SK-N-MC (cell line): ENCODE data around the gene ATP8B3.

Experiments
- DNase-seq: peaks from one replicate; pipeline ENCODE4 v3.0.0-alpha.2; 2011; ENCODE audit warnings: low read depth, low spot score
- H3K27ac ChIP-seq: fragments of 200-600 bp; sonication (generic); 2 replicates; pipeline ENCODE4 v1.5.1; 2016; ENCODE audit warnings: mixed run types
- H3K36me3 ChIP-seq: fragments of 200-600 bp; sonication (generic); 2 replicates; pipeline ENCODE4 v1.6.1; 2017; ENCODE audit warnings: antibody characterized with exemption, low read length, mixed read lengths; ENCODE audit not compliant: insufficient read depth
- H3K4me3 ChIP-seq: fragments of 200-600 bp; sonication (generic); 2 replicates; pipeline ENCODE4 v1.5.1; 2016
- H3K9ac ChIP-seq: fragments of 200-600 bp; sonication (generic); 2 replicates; pipeline ENCODE4 v1.8.0; 2017; ENCODE audit warnings: mixed run types, mixed read lengths; ENCODE audit not compliant: insufficient read length
- H3K9me3 ChIP-seq: fragments of 200-600 bp; sonication (generic); 2 replicates; pipeline ENCODE4 v1.6.1; 2017; ENCODE audit warnings: low read depth, mild to moderate bottlenecking, antibody characterized with exemption, low read length, moderate library complexity, mixed read lengths
- EZH2 ChIP-seq: fragments of 200-600 bp; sonication (generic); IDR thresholded peaks from one replicate; pipeline ENCODE4 v1.6.1; 2017; ENCODE audit warnings: antibody characterized with exemption
- FOXP2 ChIP-seq: optimal IDR thresholded peaks from 2 replicates; pipeline ENCODE3; 2011; ENCODE audit warnings: mild to moderate bottlenecking, moderate library complexity; ENCODE audit not compliant: insufficient read depth; ENCODE audit errors: extremely low read length, control extremely low read depth
- POLR2AphosphoS5 ChIP-seq: IDR thresholded peaks from 2 replicates; pipeline ENCODE4 v1.6.1; 2012; ENCODE audit warnings: mild to moderate bottlenecking, low read depth, low read length, borderline replicate concordance

ATP8B3 gene

DNA sequence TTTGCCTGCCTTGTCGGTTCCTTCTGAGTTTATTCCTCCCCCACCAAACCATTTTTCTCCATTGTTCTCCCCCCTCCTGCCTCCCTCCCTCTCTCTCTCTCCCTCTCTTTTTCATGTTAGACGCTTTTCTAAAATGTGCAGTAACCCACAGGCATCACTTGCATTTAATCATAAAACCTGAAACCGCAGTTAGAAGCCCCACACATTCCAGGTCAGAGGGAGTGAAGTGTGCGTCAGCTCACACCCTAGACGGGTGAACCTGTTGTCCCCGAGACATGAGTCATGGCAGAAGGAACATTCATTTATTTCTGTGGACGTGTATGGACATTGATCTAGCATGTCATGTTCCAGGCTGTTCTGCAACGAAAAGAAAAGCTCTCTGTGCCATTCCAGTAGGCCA lies 38.9 kb downstream of the ATP8B3 start:
- H3K36me3 ChIP-seq = no peaks in the 10 kb centered on the region
- peaks cover 8% of the 10 kb centered on the region for H3K9me3 ChIP-seq
- TF ChIP-seq POLR2AphosphoS5 (no peak), EZH2 (no peak), FOXP2 (no peak)
- no peak for DNase-seq
- no peak overlapping the region for H3K27ac ChIP-seq
- no peak overlapping the region for H3K4me3 ChIP-seq
- H3K9ac ChIP-seq = no peak overlapping the region

DNA sequence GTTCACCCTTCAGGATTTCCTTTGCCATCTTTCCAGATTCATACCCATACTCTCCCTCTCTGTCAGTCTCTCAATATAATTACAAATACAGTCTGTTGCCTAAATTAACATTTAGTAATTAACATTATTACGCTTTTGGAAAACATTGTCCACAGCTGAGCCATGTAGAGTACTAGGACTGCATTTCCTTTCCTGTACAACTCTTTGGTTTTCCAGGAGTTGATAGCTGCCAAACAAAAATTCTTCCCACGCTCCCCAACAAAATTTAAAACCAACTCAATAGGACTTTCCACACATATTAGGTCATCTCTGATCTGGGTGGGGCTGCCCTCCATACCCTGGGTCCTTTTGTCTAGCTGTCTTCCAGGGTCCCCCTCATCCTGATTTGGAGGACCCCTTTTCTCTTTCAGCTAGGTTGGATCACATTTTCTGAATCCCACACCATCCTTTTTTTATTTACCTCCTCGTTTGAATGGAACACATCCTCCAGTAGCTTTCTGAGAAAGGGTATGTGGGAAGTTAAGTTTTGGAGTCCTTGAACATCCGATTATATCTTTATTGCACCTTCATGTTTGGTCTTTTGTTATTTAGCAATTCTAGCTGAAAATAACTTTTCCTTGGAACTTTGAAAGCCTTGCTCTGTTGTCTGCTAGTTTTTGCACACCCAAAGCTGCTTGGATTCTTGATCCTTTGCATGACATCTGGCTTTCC lies 41.1 kb downstream of the ATP8B3 start:
- Histone ChIP-seq H3K9me3 (peaks cover 8% of the 10 kb centered on the region), H3K9ac (no peak overlapping the region), H3K4me3 (no peak overlapping the region), H3K36me3 (no peaks in the 10 kb centered on the region), H3K27ac (no peak overlapping the region)
- no peak for DNase-seq
- TF ChIP-seq EZH2 (no peak), FOXP2 (no peak), POLR2AphosphoS5 (no peak)

DNA sequence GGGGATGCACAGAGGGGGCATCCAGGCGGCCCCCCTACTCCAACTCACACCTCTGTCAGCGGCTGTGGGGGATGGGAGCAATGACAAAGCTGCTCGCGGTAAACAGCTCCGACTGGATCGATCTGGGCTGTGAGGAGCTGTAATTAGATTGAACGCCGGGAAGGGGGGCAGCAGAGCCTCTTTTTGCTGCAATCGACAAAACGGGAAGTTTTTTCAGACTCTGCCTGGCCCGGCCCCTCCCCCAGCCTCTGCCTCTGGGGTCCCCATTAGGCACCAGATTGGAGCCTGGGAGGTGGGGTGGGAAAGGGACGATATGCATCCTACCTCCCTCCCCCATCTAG lies 42.5 kb downstream of the ATP8B3 start:
- Histone ChIP-seq H3K36me3 (no peaks in the 10 kb centered on the region), H3K4me3 (no peak overlapping the region), H3K27ac (no peak overlapping the region), H3K9ac (no peak overlapping the region), H3K9me3 (peaks cover 8% of the 10 kb centered on the region)
- DNase-seq = no peak
- TF ChIP-seq EZH2 (no peak), FOXP2 (no peak), POLR2AphosphoS5 (no peak)

DNA sequence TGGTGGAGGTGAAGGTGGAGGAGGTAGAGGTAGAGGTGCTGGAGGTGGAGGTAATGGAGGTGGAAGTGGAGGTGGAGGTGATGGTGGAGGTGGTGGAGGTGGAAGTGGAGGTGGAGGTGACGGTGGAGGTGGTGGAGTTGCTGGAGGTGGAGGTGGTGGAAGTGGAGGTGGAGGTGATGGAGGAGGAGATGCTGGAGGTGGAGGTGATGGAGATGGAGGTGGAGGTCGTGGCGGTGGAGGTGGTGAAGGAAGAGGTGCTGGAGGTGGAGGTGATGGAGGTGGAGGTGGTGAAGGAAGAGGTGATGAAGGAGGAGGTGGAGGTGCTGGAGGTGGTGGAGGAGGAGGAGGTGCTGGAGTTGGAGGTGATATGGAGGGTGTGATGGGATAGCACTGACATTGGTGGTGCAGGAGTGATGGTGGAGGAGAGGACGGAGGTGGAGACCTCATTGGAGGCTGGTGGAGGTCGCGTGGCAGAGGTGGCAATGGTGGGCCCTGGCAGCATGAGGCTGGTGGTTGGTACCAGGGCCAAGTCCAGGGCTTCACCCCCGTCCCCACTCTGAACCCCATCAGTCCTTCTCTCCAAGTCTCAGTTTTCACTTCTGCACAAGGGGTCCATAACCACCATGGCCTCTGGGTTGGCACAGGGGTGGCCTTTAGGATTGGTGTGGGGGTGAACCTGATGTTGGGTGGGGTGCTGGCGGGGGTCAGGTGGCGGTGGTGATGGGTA lies 43.0 kb downstream of the ATP8B3 start:
- H3K9ac ChIP-seq = no peak overlapping the region
- no peak overlapping the region for H3K27ac ChIP-seq
- no peaks in the 10 kb centered on the region for H3K36me3 ChIP-seq
- peaks cover 8% of the 10 kb centered on the region for H3K9me3 ChIP-seq
- no peak overlapping the region for H3K4me3 ChIP-seq
- DNase-seq = no peak
- TF ChIP-seq FOXP2 (no peak), EZH2 (no peak), POLR2AphosphoS5 (no peak)

DNA sequence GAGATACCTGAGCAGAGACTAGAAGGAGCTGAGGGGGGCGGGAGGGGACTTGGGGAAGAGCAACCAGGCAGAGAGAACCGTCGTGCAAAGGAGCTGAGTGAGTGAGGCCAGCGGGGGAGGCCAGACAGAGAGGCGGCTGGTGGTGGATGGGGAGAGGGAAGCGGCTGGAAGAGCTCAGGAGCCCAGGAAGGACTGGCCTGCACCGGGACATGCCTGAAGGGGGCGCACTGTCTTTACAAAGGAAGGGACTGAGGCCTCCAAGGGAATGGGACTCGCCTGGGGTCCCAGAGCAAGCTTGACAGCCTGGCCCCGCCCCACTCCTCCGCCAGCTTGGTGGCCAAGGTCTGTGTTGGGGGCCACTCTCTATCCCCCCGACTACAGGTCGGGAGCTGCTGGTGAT lies 43.8 kb downstream of the ATP8B3 start:
- no peak for DNase-seq
- Histone ChIP-seq H3K9ac (no peak overlapping the region), H3K27ac (no peak overlapping the region), H3K36me3 (no peaks in the 10 kb centered on the region), H3K4me3 (no peak overlapping the region), H3K9me3 (peaks cover 8% of the 10 kb centered on the region)
- TF ChIP-seq POLR2AphosphoS5 (no peak), EZH2 (no peak)

DNA sequence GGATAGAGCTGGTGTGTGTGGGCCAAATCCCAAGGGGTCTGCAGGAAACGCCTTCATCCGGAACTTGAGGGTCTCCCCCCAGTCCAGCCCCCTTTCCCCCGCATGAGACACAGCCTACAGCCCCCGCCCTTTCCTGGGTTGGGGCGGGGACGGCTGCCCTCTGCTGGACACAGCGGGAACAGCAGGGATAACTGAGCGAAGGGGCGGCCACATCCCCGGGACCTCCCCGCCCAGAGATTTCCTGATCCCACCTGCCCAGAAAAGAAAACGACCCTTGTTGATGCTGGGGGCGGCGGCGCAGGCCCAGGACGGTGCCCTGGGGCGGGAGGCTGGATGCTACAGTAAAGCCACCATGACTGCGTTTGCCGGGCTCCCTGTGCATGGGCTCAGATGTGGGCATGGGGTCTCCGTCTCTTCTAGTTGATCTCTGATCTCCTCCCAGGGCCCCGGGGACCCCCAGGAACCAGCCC lies 44.6 kb downstream of the ATP8B3 start:
- H3K4me3 ChIP-seq = no peak overlapping the region
- TF ChIP-seq FOXP2 (no peak), POLR2AphosphoS5 (no peak), EZH2 (no peak)
- H3K9me3 ChIP-seq = peaks cover 8% of the 10 kb centered on the region
- no peak overlapping the region for H3K27ac ChIP-seq
- H3K9ac ChIP-seq = no peak overlapping the region
- H3K36me3 ChIP-seq = no peaks in the 10 kb centered on the region
- DNase-seq = no peak

DNA sequence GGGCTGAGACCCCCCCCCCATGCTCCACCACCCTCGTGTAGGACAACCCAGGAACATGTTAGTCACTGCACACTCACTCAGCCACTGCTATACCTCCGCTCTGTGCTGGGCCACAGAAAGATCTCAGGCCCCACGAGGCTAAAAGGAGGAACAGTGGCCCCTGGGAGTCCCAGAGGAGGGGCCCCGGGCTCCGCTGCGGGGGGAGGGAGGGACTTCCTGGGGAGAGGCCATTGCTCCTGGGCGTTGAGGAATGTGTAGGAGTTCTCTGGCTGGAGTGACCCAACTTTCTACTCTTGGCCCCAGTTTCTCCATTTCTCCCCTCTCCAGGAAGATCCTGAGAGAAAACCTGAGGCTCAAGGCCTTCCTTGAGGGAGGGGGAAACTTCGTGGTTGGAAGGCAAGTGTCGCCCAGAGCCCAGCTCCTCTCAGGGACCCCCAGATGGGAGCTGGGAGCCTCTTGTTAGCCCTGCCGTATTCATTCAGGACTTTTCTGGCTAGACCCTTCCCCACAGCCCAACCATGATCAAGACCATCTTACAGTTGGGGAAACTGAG lies 45.2 kb downstream of the ATP8B3 start:
- Histone ChIP-seq H3K9me3 (peaks cover 8% of the 10 kb centered on the region), H3K9ac (no peak overlapping the region), H3K4me3 (no peak overlapping the region), H3K27ac (no peak overlapping the region), H3K36me3 (no peaks in the 10 kb centered on the region)
- DNase-seq = no peak
- no peak for TF ChIP-seq POLR2AphosphoS5
- no peak for TF ChIP-seq FOXP2
- no peak for TF ChIP-seq EZH2

DNA sequence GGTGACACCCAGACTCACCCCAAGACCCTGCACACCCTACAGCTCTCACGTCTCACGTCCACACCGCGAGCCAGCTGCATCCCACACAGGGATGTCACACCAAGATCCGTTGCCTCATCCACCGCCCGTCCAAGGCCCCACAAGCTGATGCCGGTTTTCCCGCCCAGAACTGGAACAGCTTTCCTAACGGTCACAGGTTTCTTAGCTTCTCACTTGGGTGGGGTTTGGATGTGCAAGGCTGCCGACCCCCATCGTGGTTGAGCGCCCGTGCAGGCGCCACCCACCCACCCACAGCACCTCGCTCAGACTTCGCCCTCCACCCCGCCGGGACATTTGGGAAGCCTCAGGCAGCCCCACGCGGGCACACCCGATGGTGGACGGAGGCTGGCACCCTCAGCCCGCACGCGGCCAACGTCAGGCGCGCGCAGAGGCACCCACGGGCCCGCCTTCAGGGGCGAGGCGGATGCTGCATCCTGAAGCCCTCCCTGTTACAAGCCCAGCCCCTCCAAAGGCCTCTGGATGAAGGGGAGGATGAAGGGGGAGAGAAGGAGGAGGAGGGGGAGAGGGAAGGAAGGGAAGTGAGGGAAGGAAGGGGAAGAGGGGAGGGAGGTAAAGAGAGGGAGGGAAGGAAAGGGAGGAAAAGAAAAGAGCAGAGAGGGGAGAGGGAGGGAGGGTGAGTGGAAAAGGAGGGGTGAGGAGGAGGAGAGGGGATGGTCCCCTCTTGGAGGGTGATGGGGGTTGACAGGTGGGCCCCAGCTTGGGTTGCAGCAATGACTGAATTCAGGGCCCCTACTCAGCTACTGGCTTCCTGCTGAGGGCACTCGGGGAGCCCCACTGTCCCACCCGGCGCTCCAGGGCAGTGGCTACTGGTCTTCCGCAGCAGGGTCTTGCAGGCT lies 45.9 kb downstream of the ATP8B3 start:
- no peak for TF ChIP-seq EZH2
- TF ChIP-seq POLR2AphosphoS5 = no peak
- no peak for TF ChIP-seq FOXP2
- peaks cover 3% of the 10 kb centered on the region; the same call in 1 of the 2 replicates for H3K9me3 ChIP-seq
- no peaks in the 10 kb centered on the region for H3K36me3 ChIP-seq
- no peak overlapping the region for H3K9ac ChIP-seq
- no peak overlapping the region for H3K4me3 ChIP-seq
- no peak overlapping the region for H3K27ac ChIP-seq
- no peak for DNase-seq
